Left forelimb (tissue), 1 donor: ENCODE results near the gene DPYD.

Experiments used
- DNase-seq: peaks from one replicate; pipeline ENCODE4 v3.0.0-alpha.2; 2018; ENCODE audit warnings: low spot score

DPYD gene

DNA sequence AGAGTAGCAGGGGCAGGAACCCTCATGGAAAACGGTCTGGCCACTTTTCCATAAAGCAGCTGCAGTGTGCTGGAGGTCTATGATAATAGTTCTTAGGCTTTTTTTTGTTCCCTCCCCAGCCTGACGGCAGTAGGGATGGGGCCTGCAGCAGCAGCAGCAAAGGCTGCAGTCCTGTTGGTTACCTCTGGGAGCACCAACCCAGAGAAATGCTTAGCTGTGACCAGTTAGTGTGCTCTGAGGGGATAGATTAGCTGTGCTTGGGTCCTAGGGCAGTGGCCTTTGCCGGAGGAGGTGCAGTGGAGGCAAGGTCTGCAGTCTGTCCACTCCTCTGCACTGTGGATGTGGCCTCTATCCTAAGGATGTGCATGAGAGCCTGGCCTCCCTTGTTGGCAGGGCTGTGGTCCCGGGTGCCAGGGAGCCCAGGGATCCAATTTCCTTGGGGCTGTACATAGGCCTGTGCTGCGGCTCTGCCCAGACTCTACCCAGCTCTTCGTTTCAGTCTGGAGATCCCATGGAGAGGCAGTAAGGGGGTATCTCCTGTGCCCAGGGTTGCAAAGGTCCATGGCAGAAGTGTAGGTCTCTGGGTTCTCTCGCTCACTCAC lies 876.6 kb downstream of the DPYD start:
- no peak for DNase-seq

- DNase-seq, result no peak
Measured at GRCh38 chr1:97042551-97042950, 878.3 kb downstream of the DPYD start.

- DNase-seq, result no peak
Measured at GRCh38 chr1:97041026-97041425, 879.8 kb downstream of the DPYD start.

DNA sequence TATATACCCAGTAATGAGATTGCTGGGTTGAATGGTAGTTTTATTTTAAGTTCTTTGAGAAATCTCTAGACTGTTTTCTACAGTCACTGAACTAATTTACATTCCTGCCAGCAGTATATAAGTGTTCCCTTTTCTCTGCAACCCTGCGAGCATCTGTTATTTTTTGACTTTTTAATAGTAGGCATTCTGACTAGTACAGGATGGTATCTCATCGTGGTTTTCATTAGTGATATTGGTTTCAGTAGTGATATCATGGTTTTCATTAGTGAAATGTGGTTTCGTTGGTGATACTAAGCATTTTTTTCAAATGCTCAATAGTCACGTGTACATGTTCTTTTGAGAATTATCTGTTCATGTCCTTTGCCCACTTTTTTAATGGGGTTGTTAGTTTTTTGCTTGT lies 882.4 kb downstream of the DPYD start:
- no peak for DNase-seq

GRCh38 chr1:97034651-97035050 lies 886.2 kb downstream of the DPYD start:
- DNase-seq, result no peak

DNA sequence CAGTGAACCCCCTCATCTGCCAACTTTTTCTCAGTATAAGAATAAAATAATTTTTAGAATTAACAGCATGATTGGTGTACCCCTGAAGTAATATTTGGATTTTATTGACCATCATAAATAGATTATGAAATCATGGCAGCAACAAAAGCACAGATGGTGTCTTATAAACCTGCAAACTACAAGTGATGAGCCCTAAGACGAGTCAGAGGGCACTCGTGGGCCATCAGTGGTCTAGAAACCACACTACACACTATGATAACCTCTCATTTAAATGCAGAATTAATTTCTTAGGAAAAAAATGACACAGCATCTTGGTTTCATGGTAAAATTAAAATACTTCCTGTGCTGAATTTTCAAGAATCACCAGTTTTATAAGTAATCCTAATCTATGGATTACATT lies 886.9 kb downstream of the DPYD start:
- no peak for DNase-seq
